Small intestine (tissue), 16 donors: Measurements from ENCODE around the gene TNFAIP2. TPM values are rescaled to one million over a fixed set of nuclear protein-coding genes. Genes with fewer than 3 reads are reported as not detected.

ENCODE experiments used
- DNase-seq, 2 donors: peaks; one replicate each; pipeline versions ENCODE4 v3.0.0 to v3.0.0-alpha.2; 2013
- FAIRE-seq: peaks from 2 replicates; lab custom pipeline; 2012; peaks lifted over from hg19 to GRCh38; lab: Jason Lieb, UNC
- H3K27ac ChIP-seq, 3 donors: one replicate each; pipeline ENCODE4 v1.5.1; 2013; ENCODE audit warnings: low read length in 2 of 3, mild to moderate bottlenecking in 2 of 3, control low read depth in 1 of 3, inconsistent platforms in 1 of 3, low read depth in 1 of 3, moderate library complexity in 1 of 3
- H3K27me3 ChIP-seq, 3 donors: one replicate each; pipeline ENCODE4 v1.6.1; 2013; ENCODE audit warnings: low read length in 3 of 3, inconsistent platforms in 1 of 3; ENCODE audit not compliant: control insufficient read depth in 3 of 3, insufficient read depth in 3 of 3
- H3K36me3 ChIP-seq, 3 donors: one replicate each; pipeline ENCODE4 v1.6.1; 2013; ENCODE audit warnings: low read length in 3 of 3, inconsistent platforms in 1 of 3, low read depth in 1 of 3, mild to moderate bottlenecking in 1 of 3, moderate library complexity in 1 of 3; ENCODE audit not compliant: control insufficient read depth in 3 of 3, insufficient read depth in 2 of 3
- H3K4me1 ChIP-seq, 3 donors: one replicate each; pipeline ENCODE4 v1.6.1; 2013; ENCODE audit warnings: low read length in 2 of 3, inconsistent platforms in 1 of 3, low read depth in 1 of 3, mild to moderate bottlenecking in 1 of 3, moderate library complexity in 1 of 3; ENCODE audit not compliant: control insufficient read depth in 3 of 3, insufficient read depth in 2 of 3
- H3K4me3 ChIP-seq, 3 donors: one replicate each; pipeline ENCODE4 v1.5.1; 2013; ENCODE audit warnings: low read length in 3 of 3, control low read depth in 1 of 3, inconsistent platforms in 1 of 3, low read depth in 1 of 3, mild to moderate bottlenecking in 1 of 3, moderate library complexity in 1 of 3
- H3K9me3 ChIP-seq, 2 donors: one replicate each; pipeline ENCODE4 v1.6.1; 2013; ENCODE audit warnings: low read depth in 1 of 2, low read length in 1 of 2; ENCODE audit not compliant: control insufficient read depth in 2 of 2, insufficient read depth in 1 of 2
- WGBS, 3 donors: extraction: QIAGEN DNeasy Blood & Tissue Kit; methylation state at CpG; one replicate each; pipeline ENCODE4 v1.1.7; 2013; 5-methylcytosine and 5-hydroxymethylcytosine counted together
- long read RNA-seq, 10 donors: transcript quantifications; one replicate each; lab custom pipeline, GENCODE V29; 2026
- polyA plus RNA-seq, 4 donors: library from polyadenylated mRNA; stranded (reverse) in 3 of 4; unstranded in 1 of 4; fragments of 200-250 nt in 3 of 4; fragments of 120-200 nt in 1 of 4; gene quantifications; one replicate each; pipeline versions ENCODE4 v1.2.1 to v1.2.3, GENCODE V29; 2013
- donor health status: healthy with polysubstance abuse.
- donor health status: control.
- donor health status: control.
- donor health status: Bipolar disorder and iron deficiency.
- donor health status: healthy.

TNFAIP2 gene
- 10 to 100 TPM in 3 of 4 donors, 1 to 10 TPM in 1; 7.2 to 42.9 (median 15.4) TPM for polyA plus RNA-seq
- long read RNA-seq, donor 1 = 0 reads
- long read RNA-seq, donor 2 = 0 reads
- long read RNA-seq, donor 3 = 0 reads
- long read RNA-seq, donor 4 = 0 reads
- long read RNA-seq, donor 5 = 0 reads
- long read RNA-seq, donor 6 = 0 reads
- long read RNA-seq, donor 7 = 0 reads
- long read RNA-seq, donor 8 = 0 reads
- long read RNA-seq, donor 9 = 0 reads
- long read RNA-seq, donor 10, full-length matches to known transcripts = 2 of 2 reads
- long read RNA-seq, donor 10, partial matches to known transcripts = 0 of 2 reads
- long read RNA-seq, donor 10, other reads (novel, unspliced or antisense) = 0 of 2 reads

- Histone ChIP-seq H3K36me3 (peaks cover 0 to 2% (median 2%) of the 10 kb centered on the region in 3 donors), H3K4me3 (peak within 1 kb of the TSS; percentile 32 to 40 (median 39)), H3K4me1 (peaks cover 0 to 39% (median 5%) of the 10 kb centered on the region in 3 donors), H3K9me3 (no peaks in the 10 kb centered on the region), H3K27ac (peak within 1 kb of the TSS; percentile 59 to 91 (median 64)), H3K27me3 (peaks cover 3 to 56% (median 3%) of the 10 kb centered on the region in 3 donors)
- DNase-seq (no peak), FAIRE-seq (no peak)
- 0 to 4% (median 1%) methylated on average over 53 to 74 of the region's 74 CpGs for WGBS, 3 donors
These were observed at the start of gene TNFAIP2 for GRCh38 chr14:103122947-103123633. Gene TNFAIP2, plus strand, starts transcription at chr14:103123461. Its CDS starts 2,997 bp downstream, at chr14:103126458.

GRCh38 chr14:103073876-103074728 lies 49.2 kb upstream of the TNFAIP2 start:
- WGBS, 3 donors = 73 to 80% (median 75%) methylated on average over 20 to 21 of the region's 21 CpGs
- Histone ChIP-seq H3K4me3 (no peak overlapping the region), H3K36me3 (no peaks in the 10 kb centered on the region), H3K4me1 (peaks cover 0 to 33% (median 0%) of the 10 kb centered on the region in 3 donors), H3K27ac (peak overlapping the region in 2 of 3 donors; percentile 7 to 44), H3K9me3 (peaks cover 0 to 5% of the 10 kb centered on the region in 2 donors), H3K27me3 (no peaks in the 10 kb centered on the region)
- DNase-seq = peak in 1 of 2 donors; percentile 41
- no peak for FAIRE-seq

- DNase-seq = peak in 1 of 2 donors; percentile 71
- Histone ChIP-seq H3K36me3 (no peaks in the 10 kb centered on the region), H3K4me3 (peak overlapping the region in 2 of 3 donors; percentile 29 to 46), H3K27ac (peak overlapping the region in 1 of 3 donors; percentile 7), H3K9me3 (peaks cover 0 to 5% of the 10 kb centered on the region in 2 donors), H3K27me3 (no peaks in the 10 kb centered on the region), H3K4me1 (peaks cover 0 to 33% (median 0%) of the 10 kb centered on the region in 3 donors)
- WGBS, 3 donors = 12 to 21% (median 20%) methylated on average over 18 to 21 of the region's 21 CpGs
- FAIRE-seq = no peak
These were observed 48.4 kb upstream of the TNFAIP2 start for GRCh38 chr14:103074729-103075367.

- H3K36me3 ChIP-seq = no peaks in the 10 kb centered on the region
- 4 to 12% (median 7%) methylated on average over 8 to 9 of the region's 9 CpGs for WGBS, 3 donors
- no peak overlapping the region for H3K27ac ChIP-seq
- DNase-seq (peak; percentile 87), FAIRE-seq (no peak)
- peaks cover 0 to 15% (median 0%) of the 10 kb centered on the region in 3 donors for H3K4me1 ChIP-seq
- no peak overlapping the region for H3K4me3 ChIP-seq
- peaks cover 0 to 5% of the 10 kb centered on the region in 2 donors for H3K9me3 ChIP-seq
- H3K27me3 ChIP-seq = peaks cover 0 to 8% (median 2%) of the 10 kb centered on the region in 3 donors
These were observed 44.9 kb upstream of the TNFAIP2 start for GRCh38 chr14:103078420-103078749.

- peaks cover 0 to 9% (median 0%) of the 10 kb centered on the region in 3 donors for H3K4me1 ChIP-seq
- peaks cover 0 to 5% of the 10 kb centered on the region in 2 donors for H3K9me3 ChIP-seq
- H3K27me3 ChIP-seq = peaks cover 2 to 13% (median 2%) of the 10 kb centered on the region in 3 donors
- 73 to 82% (median 74%) methylated on average over 10 to 11 of the region's 11 CpGs for WGBS, 3 donors
- no peak overlapping the region for H3K4me3 ChIP-seq
- H3K27ac ChIP-seq = no peak overlapping the region
- H3K36me3 ChIP-seq = no peaks in the 10 kb centered on the region
- no peak for FAIRE-seq
- DNase-seq = no peak
These were observed 44.2 kb upstream of the TNFAIP2 start for GRCh38 chr14:103078860-103079587.

- no peak for FAIRE-seq
- H3K4me3 ChIP-seq = no peak overlapping the region
- no peaks in the 10 kb centered on the region for H3K4me1 ChIP-seq
- 93 to 100% (median 97%) methylated on average over 2 of the region's 2 CpGs for WGBS, 3 donors
- DNase-seq = no peak
- no peak overlapping the region for H3K27ac ChIP-seq
- peaks cover 3 to 31% (median 4%) of the 10 kb centered on the region in 3 donors for H3K27me3 ChIP-seq
- H3K36me3 ChIP-seq = no peaks in the 10 kb centered on the region
- peaks cover 0 to 8% of the 10 kb centered on the region in 2 donors for H3K9me3 ChIP-seq
These were observed 41.3 kb upstream of the TNFAIP2 start for GRCh38 chr14:103081951-103082350.

GRCh38 chr14:103084021-103084919 lies 39.0 kb upstream of the TNFAIP2 start, which contains the start of gene LBHD2:
Gene LBHD2, plus strand, starts transcription at chr14:103084210. Its CDS starts 1,803 bp downstream, at chr14:103086013.
- peaks cover 0 to 3% of the 10 kb centered on the region in 2 donors for H3K9me3 ChIP-seq
- H3K36me3 ChIP-seq = no peaks in the 10 kb centered on the region
- H3K4me3 ChIP-seq = no peak within 1 kb of the TSS
- peaks cover 3 to 33% (median 4%) of the 10 kb centered on the region in 3 donors for H3K27me3 ChIP-seq
- 14 to 18% (median 16%) methylated on average over 37 to 61 of the region's 61 CpGs for WGBS, 3 donors
- H3K27ac ChIP-seq = no peak within 1 kb of the TSS
- DNase-seq (peak in 1 of 2 donors; percentile 36), FAIRE-seq (no peak)
- H3K4me1 ChIP-seq = no peaks in the 10 kb centered on the region
